ENCODE results near the gene CASTOR2.

Gene CASTOR2

GRCh38 chr7:75042286-75042685 is 77.8 kb downstream of the CASTOR2 start:
- no peak overlapping the region for H3K4me3 ChIP-seq (ENCODE audit: low read length)
- H3K27me3 ChIP-seq (ENCODE audit: low read depth, low read length), result no peaks in the 10 kb centered on the region
- TF ChIP-seq CTCF (IDR thresholded peaks at IDR 0.05; ENCODE audit: low read depth, low read length) (no peak), EZH2phosphoT487 (IDR thresholded peaks at IDR 0.05; ENCODE audit: low read depth) (no peak)
- no peak overlapping the region for H3K27ac ChIP-seq (ENCODE audit: low read length)
- H3K36me3 ChIP-seq (replicated peaks; ENCODE audit: low read depth, low read length), result peaks cover 10% of the 10 kb centered on the region
- no peak overlapping the region for H2AFZ ChIP-seq (ENCODE audit: low read depth, low read length)
- H4K20me1 ChIP-seq (ENCODE audit: insufficient read depth, low read length), result no peaks in the 10 kb centered on the region
- H3K9me3 ChIP-seq (ENCODE audit: insufficient read depth, low read length), result no peaks in the 10 kb centered on the region
- no peak overlapping the region for H3K9ac ChIP-seq (ENCODE audit: low read length)
- no peaks in the 10 kb centered on the region for H3K79me2 ChIP-seq (ENCODE audit: low read length)
- H3K4me2 ChIP-seq (ENCODE audit: low read length), result no peak overlapping the region
- no peaks in the 10 kb centered on the region for H3K4me1 ChIP-seq (ENCODE audit: low read length)

GRCh38 chr7:75042831-75043703 is 78.6 kb downstream of the CASTOR2 start:
- TF ChIP-seq EZH2phosphoT487 (IDR thresholded peaks at IDR 0.05; ENCODE audit: low read depth) (no peak), CTCF (IDR thresholded peaks at IDR 0.05; ENCODE audit: low read depth, low read length) (no peak)
- Histone ChIP-seq H3K36me3 (replicated peaks; ENCODE audit: low read depth, low read length) (peaks cover 10% of the 10 kb centered on the region), H3K4me1 (ENCODE audit: low read length) (no peaks in the 10 kb centered on the region), H3K9me3 (ENCODE audit: insufficient read depth, low read length) (no peaks in the 10 kb centered on the region), H3K27me3 (ENCODE audit: low read depth, low read length) (no peaks in the 10 kb centered on the region), H2AFZ (ENCODE audit: low read depth, low read length) (no peak overlapping the region), H3K4me3 (ENCODE audit: low read length) (no peak overlapping the region), H3K79me2 (ENCODE audit: low read length) (no peaks in the 10 kb centered on the region), H3K4me2 (ENCODE audit: low read length) (no peak overlapping the region), H3K9ac (ENCODE audit: low read length) (no peak overlapping the region), H3K27ac (ENCODE audit: low read length) (no peak overlapping the region), H4K20me1 (ENCODE audit: insufficient read depth, low read length) (no peaks in the 10 kb centered on the region)

- TF ChIP-seq EZH2phosphoT487 (IDR thresholded peaks at IDR 0.05; ENCODE audit: low read depth) (no peak), CTCF (IDR thresholded peaks at IDR 0.05; ENCODE audit: low read depth, low read length) (no peak)
- no peak overlapping the region for H3K27ac ChIP-seq (ENCODE audit: low read length)
- no peak overlapping the region for H3K9ac ChIP-seq (ENCODE audit: low read length)
Measured at GRCh38 chr7:75045881-75046280, 81.4 kb downstream of the CASTOR2 start.

GRCh38 chr7:75048435-75049379 is 84.2 kb downstream of the CASTOR2 start:
- H3K27ac ChIP-seq (ENCODE audit: low read length), result no peak overlapping the region
- no peaks in the 10 kb centered on the region for H4K20me1 ChIP-seq (ENCODE audit: insufficient read depth, low read length)
- no peaks in the 10 kb centered on the region for H3K27me3 ChIP-seq (ENCODE audit: low read depth, low read length)
- H3K4me2 ChIP-seq (ENCODE audit: low read length), result no peak overlapping the region
- H3K9me3 ChIP-seq (ENCODE audit: insufficient read depth, low read length), result no peaks in the 10 kb centered on the region
- TF ChIP-seq CTCF (IDR thresholded peaks at IDR 0.05; ENCODE audit: low read depth, low read length), result no peak
- TF ChIP-seq EZH2phosphoT487 (IDR thresholded peaks at IDR 0.05; ENCODE audit: low read depth), result no peak
- no peaks in the 10 kb centered on the region for H3K79me2 ChIP-seq (ENCODE audit: low read length)
- no peaks in the 10 kb centered on the region for H3K4me1 ChIP-seq (ENCODE audit: low read length)
- H3K36me3 ChIP-seq (replicated peaks; ENCODE audit: low read depth, low read length), result peaks cover 24% of the 10 kb centered on the region
- no peak overlapping the region for H3K4me3 ChIP-seq (ENCODE audit: low read length)
- H2AFZ ChIP-seq (ENCODE audit: low read depth, low read length), result no peak overlapping the region
- H3K9ac ChIP-seq (ENCODE audit: low read length), result no peak overlapping the region

More at GRCh38 chr7:75045881-75046280, 81.4 kb downstream of the CASTOR2 start:
- H2AFZ ChIP-seq (ENCODE audit: low read depth, low read length), result no peak overlapping the region
- no peaks in the 10 kb centered on the region for H3K4me1 ChIP-seq (ENCODE audit: low read length)
- H4K20me1 ChIP-seq (ENCODE audit: insufficient read depth, low read length), result no peaks in the 10 kb centered on the region
- H3K4me3 ChIP-seq (ENCODE audit: low read length), result no peak overlapping the region
- H3K4me2 ChIP-seq (ENCODE audit: low read length), result no peak overlapping the region
- no peaks in the 10 kb centered on the region for H3K9me3 ChIP-seq (ENCODE audit: insufficient read depth, low read length)
- no peaks in the 10 kb centered on the region for H3K79me2 ChIP-seq (ENCODE audit: low read length)
- H3K36me3 ChIP-seq (replicated peaks; ENCODE audit: low read depth, low read length), result peaks cover 13% of the 10 kb centered on the region
- no peaks in the 10 kb centered on the region for H3K27me3 ChIP-seq (ENCODE audit: low read depth, low read length)

Measured in OCI-LY3 (cell line).